Breast epithelium (tissue), 3 donors: ENCODE results near the gene SLC25A46.

Source experiments
- POLR2A ChIP-seq: fragments of 450-650 bp; IDR thresholded peaks from one replicate; pipeline ENCODE4 v1.6.1; 2016; ENCODE audit warnings: antibody characterized with exemption, mild to moderate bottlenecking, moderate library complexity
- POLR2AphosphoS5 ChIP-seq, 3 donors: sonication (generic); formaldehyde crosslinking; IDR thresholded peaks; one replicate each; pipeline ENCODE4 v1.6.1; 2017; ENCODE audit warnings: antibody characterized with exemption in 3 of 3
- TF ChIP-seq, protein P1 (sequence below), 3 donors: fragments of 450-650 bp; IDR thresholded peaks; one replicate each; pipeline ENCODE4 v1.5.1; 2016 to 2017; ENCODE audit warnings: antibody characterized with exemption in 3 of 3, mild to moderate bottlenecking in 3 of 3, moderate library complexity in 3 of 3

GRCh38 chr5:110702704-110703103 is 36.1 kb upstream of the SLC25A46 start:
- TF ChIP-seq POLR2A (no peak), POLR2AphosphoS5 (IDR thresholded peaks at IDR 0.05) (no peak)
- TF ChIP-seq, protein P1, sequence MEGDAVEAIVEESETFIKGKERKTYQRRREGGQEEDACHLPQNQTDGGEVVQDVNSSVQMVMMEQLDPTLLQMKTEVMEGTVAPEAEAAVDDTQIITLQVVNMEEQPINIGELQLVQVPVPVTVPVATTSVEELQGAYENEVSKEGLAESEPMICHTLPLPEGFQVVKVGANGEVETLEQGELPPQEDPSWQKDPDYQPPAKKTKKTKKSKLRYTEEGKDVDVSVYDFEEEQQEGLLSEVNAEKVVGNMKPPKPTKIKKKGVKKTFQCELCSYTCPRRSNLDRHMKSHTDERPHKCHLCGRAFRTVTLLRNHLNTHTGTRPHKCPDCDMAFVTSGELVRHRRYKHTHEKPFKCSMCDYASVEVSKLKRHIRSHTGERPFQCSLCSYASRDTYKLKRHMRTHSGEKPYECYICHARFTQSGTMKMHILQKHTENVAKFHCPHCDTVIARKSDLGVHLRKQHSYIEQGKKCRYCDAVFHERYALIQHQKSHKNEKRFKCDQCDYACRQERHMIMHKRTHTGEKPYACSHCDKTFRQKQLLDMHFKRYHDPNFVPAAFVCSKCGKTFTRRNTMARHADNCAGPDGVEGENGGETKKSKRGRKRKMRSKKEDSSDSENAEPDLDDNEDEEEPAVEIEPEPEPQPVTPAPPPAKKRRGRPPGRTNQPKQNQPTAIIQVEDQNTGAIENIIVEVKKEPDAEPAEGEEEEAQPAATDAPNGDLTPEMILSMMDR (IDR thresholded peaks at IDR 0.05), result no peak
